WERI-Rb-1 (cell line): ENCODE measurements around the gene PTPRD.

Experiments used
- DNase-seq: peaks from one replicate; pipeline ENCODE4 v3.0.0-alpha.2; 2020
- H3K27ac ChIP-seq: fragments of 250-450 bp; sonication (Bioruptor Pico); 2 replicates; pipeline ENCODE4 v1.5.1; 2020; ENCODE audit warnings: mild to moderate bottlenecking, moderate library complexity
- H3K27me3 ChIP-seq: fragments of 250-450 bp; sonication (Bioruptor Pico); 2 replicates; pipeline ENCODE4 v1.5.1; 2021; ENCODE audit warnings: mild to moderate bottlenecking, low read depth, moderate library complexity; ENCODE audit not compliant: insufficient read depth, severe bottlenecking
- H3K36me3 ChIP-seq: fragments of 250-450 bp; sonication (Bioruptor Pico); 2 replicates; pipeline ENCODE4 v1.5.1; 2020; ENCODE audit warnings: mild to moderate bottlenecking, moderate library complexity
- H3K4me3 ChIP-seq: 2 replicates; pipeline ENCODE4 v1.5.1; 2011; ENCODE audit warnings: low read depth, mild to moderate bottlenecking, control low read depth, low read length
- H3K9me3 ChIP-seq: fragments of 250-450 bp; sonication (Bioruptor Pico); 2 replicates; pipeline ENCODE4 v1.5.1; 2021; ENCODE audit warnings: mild to moderate bottlenecking, moderate library complexity; ENCODE audit not compliant: severe bottlenecking
- CTCF ChIP-seq: IDR thresholded peaks from 2 replicates; pipeline ENCODE4 v1.5.1; 2011; ENCODE audit warnings: low read depth, mild to moderate bottlenecking, control low read depth, inconsistent platforms, low read length

Gene PTPRD

GRCh38 chr9:9399982-9400381, 1212.8 kb downstream of the PTPRD start:
- Histone ChIP-seq H3K27me3 (no peaks in the 10 kb centered on the region), H3K4me3 (no peak overlapping the region)
- no peak for TF ChIP-seq CTCF

GRCh38 chr9:9396518-9396917, 1216.3 kb downstream of the PTPRD start:
- TF ChIP-seq CTCF = no peak
- no peak for DNase-seq
- Histone ChIP-seq H3K27ac (no peak overlapping the region), H3K27me3 (no peaks in the 10 kb centered on the region), H3K9me3 (no peaks in the 10 kb centered on the region), H3K36me3 (no peaks in the 10 kb centered on the region), H3K4me3 (no peak overlapping the region)

More at GRCh38 chr9:9399982-9400381, 1212.8 kb downstream of the PTPRD start:
- no peaks in the 10 kb centered on the region for H3K36me3 ChIP-seq
- no peak overlapping the region for H3K27ac ChIP-seq
- DNase-seq = no peak
- no peaks in the 10 kb centered on the region for H3K9me3 ChIP-seq

- H3K9me3 ChIP-seq = no peaks in the 10 kb centered on the region
- DNase-seq = no peak
- no peak overlapping the region for H3K27ac ChIP-seq
- H3K4me3 ChIP-seq = no peak overlapping the region
- no peaks in the 10 kb centered on the region for H3K27me3 ChIP-seq
- no peaks in the 10 kb centered on the region for H3K36me3 ChIP-seq
- no peak for TF ChIP-seq CTCF
Observed at GRCh38 chr9:9395539-9395938, 1217.3 kb downstream of the PTPRD start.

- H3K36me3 ChIP-seq = no peaks in the 10 kb centered on the region
- H3K4me3 ChIP-seq = no peak overlapping the region
- no peaks in the 10 kb centered on the region for H3K9me3 ChIP-seq
- H3K27me3 ChIP-seq = no peaks in the 10 kb centered on the region
- TF ChIP-seq CTCF = no peak
- DNase-seq = no peak
- H3K27ac ChIP-seq = no peak overlapping the region
Observed at GRCh38 chr9:9392755-9393154, 1220.0 kb downstream of the PTPRD start.

- no peak for DNase-seq
- no peaks in the 10 kb centered on the region for H3K9me3 ChIP-seq
- no peaks in the 10 kb centered on the region for H3K36me3 ChIP-seq
- H3K4me3 ChIP-seq = no peak overlapping the region
- no peak overlapping the region for H3K27ac ChIP-seq
- H3K27me3 ChIP-seq = no peaks in the 10 kb centered on the region
- no peak for TF ChIP-seq CTCF
Observed at GRCh38 chr9:9389904-9390303, 1222.9 kb downstream of the PTPRD start.

- peak; percentile 17; the same call in 1 of the 2 replicates for TF ChIP-seq CTCF
- DNase-seq = no peak
- Histone ChIP-seq H3K9me3 (no peaks in the 10 kb centered on the region), H3K27me3 (no peaks in the 10 kb centered on the region), H3K4me3 (no peak overlapping the region), H3K36me3 (no peaks in the 10 kb centered on the region), H3K27ac (no peak overlapping the region)
Observed at GRCh38 chr9:9387511-9388115, 1225.2 kb downstream of the PTPRD start.
